ENCODE results near the gene VPS8.

VPS8 gene

DNA sequence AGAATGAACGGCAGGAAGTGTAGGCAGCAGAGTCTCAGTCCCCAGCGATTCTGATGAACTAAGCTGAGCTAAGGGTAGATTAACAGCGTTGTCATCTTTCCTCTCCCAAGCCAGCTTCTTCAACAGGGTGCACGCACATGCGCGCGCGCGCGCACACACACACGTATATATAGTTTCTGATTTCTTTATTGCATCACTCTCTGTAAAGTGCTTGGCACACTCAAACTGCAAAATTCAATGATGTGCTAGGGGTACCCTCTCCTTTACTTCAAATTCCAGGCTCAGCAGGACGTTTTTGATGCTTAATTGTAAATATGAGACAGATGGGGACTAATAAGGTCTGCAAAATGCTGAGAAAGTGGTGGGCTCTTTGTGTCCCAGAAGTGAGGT lies 26.1 kb upstream of the VPS8 start:
- no peak for FAIRE-seq

DNA sequence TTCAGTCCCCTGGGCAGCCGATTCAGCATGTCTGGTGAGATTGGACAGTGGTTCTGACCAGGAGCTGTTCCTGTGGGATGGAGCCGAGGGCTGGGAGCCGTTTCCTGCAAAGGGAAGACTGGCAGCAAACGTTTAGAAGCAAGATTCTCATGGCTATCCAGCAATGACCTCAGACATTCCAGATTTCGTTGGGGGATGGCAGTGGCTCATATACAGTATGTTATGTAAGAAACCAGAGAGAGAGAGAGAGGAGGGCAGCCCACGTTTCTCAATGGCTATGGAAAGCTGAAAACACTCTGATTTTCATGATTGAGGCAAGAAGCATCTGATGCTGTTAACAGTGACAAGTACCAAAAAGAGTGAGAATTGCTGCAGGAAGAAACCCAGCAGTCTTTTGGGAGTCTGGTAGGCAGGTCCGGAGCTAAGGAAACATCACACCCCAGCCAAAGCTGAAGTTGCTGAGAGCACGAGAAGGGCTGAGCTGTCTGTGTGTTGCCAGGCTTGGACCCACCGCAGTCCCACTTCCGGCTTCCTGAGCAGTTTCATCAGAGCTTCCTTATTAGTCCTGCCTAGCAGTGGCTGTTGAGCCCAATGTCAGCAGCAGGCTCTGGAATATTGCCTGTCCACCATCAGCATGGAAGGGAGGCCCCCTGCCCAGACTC lies 25.6 kb upstream of the VPS8 start:
- FAIRE-seq: no peak

DNA sequence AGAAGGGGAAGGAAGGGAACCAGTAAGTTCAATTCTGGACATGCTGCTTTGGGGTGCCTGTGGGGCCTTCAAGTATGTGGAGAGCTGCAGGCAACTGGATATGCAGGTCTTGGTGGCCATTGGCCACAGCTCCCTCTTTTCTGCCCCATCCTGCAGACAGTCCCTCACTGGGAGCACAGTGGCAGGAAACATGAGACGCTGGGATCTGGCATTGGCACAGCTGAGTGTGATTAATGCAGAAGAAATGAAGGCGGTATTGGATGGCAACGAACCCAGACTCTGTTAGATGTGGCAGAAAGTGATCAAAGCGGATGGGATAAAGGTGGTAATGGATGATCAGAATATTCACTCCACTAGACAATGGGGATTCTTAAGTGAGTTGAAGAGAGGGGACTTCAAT lies 23.2 kb upstream of the VPS8 start:
- FAIRE-seq: no peak

DNA sequence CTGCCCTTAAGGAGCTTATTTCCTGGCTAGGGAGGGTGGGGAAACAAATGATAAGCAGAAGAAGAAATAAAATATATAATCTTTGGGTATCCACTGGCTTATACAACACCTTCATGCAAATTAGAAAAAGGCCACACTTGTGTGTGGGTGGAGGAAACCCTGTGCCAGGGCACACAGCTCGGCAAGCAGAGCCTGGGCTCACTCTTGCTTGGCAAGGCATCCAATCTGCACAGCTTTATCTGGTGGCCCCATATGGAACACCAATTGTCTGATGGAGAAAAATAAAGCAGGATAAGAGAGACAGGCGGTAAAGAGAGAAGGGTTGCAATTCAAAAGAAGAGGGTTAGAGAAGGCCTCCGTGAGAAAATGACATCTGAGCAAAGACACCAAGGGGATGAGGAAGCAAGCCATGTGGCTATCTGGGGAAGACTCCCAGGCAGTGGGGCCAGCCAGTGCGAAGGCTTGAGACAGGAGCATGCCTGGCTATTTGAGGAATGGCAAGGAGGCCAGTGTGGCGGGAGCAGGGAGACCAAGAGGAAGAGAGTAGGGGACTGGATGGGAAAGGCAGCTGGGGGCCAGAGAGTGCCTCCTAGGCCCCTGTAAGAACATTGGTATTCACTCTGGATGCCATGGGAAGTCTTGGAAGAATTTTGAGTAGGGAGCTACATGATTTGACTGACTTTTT lies 22.5 kb upstream of the VPS8 start:
- FAIRE-seq: no peak

DNA sequence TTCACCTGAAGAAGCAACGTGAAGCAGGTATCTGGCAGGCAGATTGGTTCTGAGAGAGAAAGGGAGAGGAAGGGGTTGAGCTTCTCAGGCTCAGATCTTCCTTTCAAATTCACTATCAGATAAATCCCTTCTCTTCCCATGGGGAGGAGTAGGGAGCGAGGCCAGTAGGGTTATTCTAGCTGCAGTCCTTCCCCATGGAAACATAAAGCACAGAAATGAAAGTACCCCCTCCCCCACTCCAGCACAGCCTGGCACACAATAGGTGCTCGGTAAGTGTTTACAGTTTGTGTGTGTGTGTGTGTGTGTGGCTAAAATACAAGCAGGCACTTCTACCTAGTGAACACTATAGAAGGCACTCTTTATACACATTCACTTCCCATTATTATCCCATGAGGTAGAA lies 20.8 kb upstream of the VPS8 start:
- FAIRE-seq: no peak

DNA sequence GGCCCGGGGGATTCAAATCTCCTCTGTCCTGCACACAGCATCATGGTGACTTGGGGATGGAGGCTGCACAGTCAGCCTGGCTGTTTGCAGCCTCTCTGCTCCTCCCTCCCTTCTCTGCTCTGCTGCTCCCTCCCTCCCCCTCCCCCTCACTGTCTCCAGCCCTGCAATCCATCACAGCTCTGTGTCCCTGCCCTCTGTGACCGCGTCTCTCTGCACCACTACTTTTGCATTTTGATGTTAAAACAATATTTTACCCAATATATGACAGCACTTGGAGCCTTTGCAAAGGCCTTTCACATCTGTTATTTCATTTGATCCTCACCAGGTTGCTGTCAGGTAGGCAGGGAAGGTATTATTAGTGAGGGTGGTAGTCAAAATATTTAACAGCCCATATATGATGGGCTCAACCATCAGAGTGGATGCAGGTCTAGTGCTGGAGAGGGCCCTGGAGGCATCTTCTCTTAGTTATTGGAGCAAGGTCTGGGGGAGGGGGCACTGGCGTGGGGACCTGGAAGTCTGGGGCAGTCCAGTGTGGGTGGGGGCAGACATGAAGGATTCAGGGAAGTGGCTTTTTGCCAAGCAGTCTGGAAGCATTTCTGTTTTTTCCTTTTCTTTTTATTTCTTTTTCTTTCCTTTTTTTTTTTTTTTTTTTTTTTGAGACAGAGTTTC lies 16.3 kb upstream of the VPS8 start:
- FAIRE-seq: no peak

DNA sequence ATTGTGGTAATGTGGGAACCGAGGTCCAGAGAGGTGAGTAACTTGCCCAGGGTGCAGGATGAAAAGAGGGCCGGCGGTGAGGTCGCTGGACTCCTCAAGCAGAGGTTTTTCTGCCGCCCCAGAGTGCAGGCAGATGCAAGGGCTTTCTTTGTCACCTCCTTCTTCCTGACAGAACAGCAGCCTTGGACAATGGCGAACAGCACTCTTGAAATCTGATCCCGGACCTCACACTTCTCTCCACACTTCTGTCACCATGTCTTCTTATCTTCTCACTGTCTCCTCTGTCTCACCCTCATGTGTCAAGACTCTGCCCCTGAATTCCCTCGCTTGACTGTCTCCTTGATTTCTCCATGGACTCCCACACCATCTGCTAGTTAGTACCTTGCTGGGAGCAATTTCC lies 15.4 kb upstream of the VPS8 start:
- FAIRE-seq: no peak

DNA sequence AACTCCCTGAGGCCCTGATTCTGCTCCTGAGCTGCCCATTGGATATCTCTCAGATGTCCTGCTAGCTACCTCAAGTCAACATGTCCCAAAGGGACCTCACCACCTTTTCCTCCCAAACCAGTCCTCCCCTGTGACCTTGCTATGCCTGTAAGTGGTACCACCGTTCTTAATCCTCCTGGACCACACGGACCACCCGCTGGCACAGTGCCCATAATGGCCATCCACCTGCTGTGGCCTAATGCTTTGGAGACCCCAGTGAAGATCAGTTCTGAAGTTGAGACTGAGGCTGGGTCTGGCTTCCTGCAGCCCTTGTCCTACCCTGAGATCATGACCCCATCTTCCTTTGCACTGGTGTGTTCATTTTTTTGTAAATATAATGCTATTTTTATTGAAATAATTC lies 15.0 kb upstream of the VPS8 start:
- FAIRE-seq: no peak

DNA sequence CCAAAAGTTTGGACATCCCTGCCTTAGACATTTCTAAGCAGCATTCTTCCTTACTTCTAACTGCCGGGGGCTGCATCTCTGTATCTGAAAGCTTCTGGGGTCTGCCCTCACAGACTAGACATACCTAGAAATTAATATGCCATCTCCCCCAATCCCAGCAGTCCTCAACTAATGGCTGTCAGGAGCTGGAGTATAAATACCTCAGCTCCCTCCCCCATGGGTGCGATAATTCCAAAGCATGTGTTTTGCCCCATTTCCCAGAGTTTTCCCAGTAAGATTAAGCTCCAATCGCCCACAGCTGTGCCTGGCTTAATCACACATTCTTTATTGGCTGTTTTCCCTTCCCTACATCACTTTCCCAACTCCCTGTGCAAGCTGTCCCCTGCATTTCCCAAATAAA lies 13.8 kb upstream of the VPS8 start:
- no peak for FAIRE-seq

DNA sequence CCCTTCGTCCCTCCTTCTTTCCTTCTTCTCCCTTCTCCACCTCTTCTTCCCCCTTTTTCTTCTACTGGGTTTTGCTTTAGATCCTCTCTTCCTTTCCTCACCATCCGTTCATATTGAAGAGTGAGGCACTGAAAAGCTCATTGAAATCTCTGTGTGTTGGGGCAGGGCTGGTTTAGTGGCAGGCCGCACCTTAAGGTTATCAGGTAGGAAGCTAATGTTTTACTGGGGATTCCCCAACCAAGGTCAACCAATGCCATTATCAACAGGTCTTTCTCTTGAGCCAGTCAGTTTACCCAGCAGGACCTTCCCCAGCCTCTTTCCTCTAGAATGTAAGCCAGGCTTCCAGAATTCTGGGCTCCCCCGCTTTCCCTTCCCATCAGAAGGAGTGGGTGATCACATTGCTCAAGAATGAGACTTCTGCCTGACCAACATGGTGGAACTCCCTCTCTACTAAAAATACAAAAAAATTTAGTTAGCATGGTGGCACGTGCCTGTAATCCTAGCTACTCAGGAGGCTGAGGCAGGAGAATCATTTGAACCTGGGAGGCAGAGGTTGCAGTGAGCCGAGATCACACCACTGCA lies 11.5 kb upstream of the VPS8 start:
- no peak for FAIRE-seq

DNA sequence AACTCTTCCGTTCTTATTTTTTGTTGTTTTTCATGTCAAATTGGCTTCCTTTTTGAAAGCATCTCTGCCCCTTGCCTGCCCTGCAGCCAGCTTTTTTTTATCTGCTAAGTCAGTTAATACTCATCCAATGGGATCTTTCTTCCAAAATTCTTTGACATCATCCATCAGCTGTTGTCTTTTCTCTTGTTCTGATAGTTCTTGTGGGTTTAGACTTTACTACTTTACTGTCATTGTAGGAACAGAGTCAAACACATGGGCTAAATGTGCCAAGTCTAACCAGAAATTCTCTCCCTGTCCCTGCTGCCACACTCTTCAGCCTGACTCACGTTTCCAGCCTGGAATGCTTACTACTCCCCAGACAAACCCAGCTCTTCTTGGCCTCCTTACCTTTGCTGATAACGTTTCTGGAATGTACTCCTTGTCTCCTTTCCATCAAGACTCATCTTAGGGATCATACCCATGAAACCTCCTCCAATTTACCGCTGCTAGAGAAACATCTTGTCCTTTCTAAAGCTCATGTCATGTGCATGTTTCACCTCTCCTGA lies 10.7 kb upstream of the VPS8 start:
- no peak for FAIRE-seq

DNA sequence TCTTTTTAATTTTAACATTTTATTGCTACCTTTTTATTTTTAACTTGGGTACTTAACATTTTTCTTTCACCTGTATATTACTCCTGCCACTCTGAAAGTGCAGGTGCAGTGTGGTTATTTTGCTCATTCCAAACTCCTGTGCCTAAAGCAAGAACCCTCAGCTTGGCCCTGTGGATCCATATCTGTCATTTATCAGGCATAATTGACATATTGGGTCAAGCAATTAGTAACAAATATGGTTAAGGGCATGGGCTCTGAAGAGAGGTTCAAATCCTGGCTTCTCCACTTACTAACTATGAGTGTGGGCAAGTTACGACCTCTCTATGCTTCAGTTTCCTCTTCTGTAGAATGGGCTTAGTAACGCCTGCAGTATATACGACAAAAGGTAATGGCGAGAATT lies 9.8 kb upstream of the VPS8 start:
- no peak for FAIRE-seq

DNA sequence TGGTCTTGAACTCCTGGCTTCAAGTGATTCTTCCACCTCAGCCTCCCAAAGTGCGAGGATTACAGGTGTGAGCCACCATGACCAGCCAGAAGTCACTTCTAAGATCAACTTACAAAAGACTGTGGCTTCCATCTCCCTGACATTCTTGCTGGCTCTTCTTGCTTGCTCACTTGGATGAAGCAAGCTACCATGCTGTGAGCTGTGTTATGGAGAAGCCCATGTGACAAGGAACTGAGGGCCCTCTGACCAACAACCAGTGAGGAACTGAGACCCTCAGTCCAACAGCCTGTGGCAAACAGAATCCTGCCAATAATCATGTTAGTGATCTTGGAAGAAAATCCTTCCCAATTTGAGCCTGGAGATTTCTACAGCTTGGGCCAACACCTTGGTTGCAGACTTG lies 7.2 kb upstream of the VPS8 start:
- no peak for FAIRE-seq

DNA sequence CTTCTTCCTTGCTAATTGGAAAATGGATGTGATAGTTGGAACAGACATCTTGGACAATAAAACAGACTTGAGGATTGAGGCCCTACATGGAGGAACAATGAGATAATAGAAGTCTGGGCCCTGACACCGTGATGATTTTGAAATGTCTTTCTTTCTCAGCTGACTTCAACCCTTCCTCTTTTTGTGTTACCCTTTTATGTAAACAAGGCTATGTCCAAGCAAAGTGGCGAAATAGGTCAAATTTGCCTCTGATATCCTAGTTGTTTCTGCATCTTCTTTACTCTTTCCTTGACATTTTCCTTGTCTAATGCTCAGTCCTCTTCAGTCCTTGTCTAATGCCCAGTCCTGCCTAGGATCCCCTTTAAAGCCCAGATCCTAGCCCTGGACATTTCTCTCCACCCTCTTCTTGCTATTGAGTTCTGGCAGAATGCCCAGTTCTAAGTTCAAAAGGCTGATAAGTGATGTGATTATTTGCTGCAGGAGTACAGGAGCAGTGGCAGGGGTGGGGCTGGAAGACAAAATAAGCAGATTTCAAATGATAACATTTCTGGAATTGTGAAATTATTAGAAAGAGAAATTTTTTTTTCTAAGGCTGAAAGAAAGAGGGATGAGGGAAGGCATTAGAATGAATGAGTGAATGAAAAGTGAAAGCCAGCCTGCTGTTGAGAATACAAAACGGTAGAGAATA lies 6.5 kb upstream of the VPS8 start:
- no peak for FAIRE-seq

DNA sequence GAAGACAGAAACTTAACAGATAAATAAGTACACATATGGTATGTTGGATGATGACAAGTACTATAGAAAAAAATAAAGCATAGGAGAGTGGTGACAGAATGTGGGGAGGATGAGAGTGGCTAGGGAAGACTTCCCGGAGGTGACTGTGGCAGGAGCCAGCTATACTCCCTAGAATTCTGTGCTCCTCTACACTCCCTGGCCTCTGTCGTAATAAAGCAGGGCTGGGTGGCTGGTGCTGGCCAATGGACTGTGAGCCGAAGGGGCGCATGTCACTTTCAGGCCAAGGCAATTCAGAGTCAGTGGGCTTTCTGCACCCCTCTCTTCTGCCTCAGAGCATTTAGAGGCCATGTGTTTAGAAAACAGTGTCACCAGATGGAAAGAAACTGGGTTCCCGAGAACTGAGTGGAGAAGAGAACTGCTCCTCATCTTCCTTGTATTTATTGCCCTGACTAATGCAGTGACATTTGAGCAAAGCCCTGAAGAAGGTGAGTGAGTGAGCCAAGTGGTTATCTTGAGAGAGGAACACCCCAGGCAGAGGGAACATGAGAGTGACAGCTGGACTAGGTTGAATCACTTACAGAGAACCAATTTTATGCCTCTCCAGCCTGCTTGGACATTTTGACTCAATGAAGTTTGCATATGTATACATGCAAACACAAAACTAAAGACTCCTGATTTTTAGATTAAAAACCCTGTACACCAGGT lies 5.2 kb upstream of the VPS8 start:
- no peak for FAIRE-seq

DNA sequence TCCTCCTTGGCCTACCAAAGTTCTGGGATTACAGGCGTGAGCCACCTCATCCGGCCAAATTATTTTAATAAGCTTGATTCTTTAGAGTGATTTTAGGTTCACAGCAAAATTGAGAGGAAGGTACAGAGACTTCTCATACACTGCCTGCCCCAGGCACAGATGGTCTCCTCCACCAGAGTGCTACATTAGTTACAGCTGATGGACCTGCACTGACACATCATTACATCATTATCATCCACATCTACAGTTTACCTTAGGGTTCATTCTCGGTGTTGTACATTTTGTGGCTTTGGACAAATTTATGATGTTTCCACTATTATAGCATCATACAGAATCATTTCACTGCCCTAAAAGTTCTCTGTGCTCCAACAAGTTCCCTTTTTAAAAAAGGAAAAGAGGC lies 4.4 kb upstream of the VPS8 start:
- FAIRE-seq: no peak

DNA sequence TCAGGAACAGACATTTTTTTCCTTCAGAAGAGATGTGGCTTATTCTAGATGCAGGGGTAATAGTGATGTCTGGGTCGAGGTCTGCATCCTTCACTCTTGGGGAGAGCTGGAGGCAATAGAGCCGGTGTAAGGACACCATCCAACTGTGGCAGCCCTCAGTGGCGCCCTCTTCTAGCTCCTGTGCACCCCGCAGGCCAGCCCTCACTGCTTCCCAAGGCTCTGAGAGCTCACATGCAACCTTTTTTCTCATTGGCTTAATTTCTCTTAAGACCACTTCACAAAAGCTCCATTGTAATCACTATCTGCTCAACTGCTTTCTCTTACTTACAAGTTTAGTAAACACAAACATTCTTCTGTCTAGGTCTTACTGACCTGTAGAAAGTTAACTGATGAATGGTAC lies 3.9 kb upstream of the VPS8 start:
- FAIRE-seq: no peak

DNA sequence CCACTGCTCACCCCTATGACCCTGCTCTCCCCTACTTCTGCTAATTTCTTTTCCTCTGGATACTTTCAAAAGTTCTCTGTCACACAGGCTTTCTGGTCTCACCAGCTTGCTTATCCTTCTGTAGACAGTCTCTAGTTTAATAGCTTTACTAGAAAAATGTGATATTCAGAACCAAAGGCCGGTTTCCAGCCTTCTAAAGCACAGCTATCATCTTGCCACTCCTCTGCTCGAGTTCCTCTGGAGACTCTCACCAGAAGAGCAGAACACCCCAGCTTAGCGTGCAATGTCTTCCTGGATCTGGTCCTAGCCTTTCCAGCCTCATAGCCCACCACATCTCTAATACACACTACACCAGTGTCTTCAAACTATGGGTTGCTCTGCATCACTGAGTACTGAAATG lies 1.8 kb upstream of the VPS8 start:
- FAIRE-seq: no peak

DNA sequence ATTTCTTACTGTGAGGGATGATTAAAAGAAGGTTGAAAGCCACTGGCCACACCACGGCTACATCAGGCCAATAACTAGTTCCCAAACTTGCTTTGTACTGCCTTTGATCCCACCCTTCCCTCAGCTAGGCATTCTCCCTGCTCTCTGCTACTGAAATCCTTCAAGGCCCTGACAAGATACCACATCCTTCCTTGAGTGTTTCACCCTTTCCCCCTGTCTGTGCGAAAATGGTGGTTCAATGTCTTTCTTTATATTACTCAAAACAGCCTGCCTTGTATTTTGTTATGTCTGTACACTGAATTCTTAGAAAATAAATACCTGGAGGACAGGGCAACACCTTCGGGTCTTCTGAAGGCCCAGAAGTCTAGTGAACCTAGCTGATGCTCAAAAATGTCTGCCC lies 932 bp upstream of the VPS8 start:
- FAIRE-seq: no peak

DNA sequence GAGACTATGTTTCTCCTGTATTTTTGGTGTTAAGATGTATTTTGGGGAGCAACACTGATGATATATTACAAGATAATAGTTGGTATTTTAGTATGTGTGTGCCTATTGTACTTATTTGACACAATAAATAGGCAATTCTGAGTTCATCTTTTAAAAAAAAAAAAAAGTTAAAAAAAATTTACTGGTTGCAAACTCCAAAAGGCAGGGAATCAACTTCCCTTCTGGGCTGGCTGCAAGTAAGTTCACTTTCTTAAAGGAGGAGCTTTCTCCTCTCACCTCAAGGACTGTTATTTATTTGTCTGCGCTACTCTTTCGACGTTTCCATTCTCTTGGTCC lies 335 bp upstream of the VPS8 start:
- FAIRE-seq: no peak

DNA sequence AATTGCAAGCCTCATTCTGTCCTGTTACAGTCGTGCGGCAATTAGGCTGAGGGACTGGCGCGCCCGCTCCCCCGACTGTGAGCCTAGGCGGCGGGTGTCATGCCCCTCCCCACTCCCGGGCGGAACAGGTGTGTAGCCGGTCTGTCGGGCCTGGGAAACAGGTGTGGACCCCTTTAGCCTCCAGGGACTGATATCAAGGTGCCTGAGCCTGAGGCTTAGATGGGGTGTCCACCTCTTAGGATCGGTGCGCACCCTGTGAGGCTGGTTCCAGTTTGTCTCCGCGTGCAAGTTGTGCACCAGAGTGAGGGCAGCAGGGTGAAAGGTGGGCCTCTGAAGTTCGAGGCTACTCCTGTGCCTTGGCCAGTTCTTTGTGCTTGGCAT lies 686 bp downstream of the VPS8 start:
- FAIRE-seq: no peak

DNA sequence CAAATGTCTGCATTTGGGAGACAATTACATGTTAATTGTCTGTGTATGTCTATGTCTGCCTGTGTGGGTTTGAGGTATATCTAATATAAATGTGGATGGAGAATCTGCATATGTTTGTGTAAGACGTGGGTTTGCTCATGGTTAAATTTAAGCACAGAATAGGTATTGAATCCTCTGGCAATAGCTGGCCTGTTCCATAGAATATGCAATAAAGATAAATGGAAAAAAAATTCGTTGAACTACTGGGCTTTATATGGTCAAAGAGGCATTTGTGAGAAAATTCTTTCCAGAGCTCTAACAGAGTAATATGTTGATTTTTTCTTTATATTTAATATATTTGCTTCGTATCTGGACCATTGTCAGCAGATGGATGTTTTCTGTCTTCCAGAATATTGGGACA lies 1.4 kb downstream of the VPS8 start:
- no peak for FAIRE-seq

DNA sequence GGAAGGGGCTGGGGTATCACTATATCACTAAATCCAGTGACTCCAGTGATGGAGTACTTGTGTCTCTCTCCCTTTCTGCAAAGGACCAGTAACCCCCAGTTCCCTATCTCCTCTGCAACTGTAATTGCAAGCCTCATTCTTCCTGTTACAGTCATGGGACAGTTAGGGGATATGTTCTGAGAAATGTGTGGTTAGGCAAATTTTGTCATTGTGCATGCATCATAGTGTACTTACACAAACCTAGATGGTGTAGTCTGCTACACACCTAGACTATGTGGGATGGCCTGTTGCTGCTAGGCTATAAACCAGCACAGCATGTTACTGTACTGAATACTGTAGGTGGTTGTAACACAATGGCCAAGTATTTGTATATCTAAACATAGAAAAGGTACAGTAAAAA lies 2.2 kb downstream of the VPS8 start:
- FAIRE-seq: no peak

All from colon (tissue), 2 donors.